Measurements from ENCODE around the gene RNF32.

DNA sequence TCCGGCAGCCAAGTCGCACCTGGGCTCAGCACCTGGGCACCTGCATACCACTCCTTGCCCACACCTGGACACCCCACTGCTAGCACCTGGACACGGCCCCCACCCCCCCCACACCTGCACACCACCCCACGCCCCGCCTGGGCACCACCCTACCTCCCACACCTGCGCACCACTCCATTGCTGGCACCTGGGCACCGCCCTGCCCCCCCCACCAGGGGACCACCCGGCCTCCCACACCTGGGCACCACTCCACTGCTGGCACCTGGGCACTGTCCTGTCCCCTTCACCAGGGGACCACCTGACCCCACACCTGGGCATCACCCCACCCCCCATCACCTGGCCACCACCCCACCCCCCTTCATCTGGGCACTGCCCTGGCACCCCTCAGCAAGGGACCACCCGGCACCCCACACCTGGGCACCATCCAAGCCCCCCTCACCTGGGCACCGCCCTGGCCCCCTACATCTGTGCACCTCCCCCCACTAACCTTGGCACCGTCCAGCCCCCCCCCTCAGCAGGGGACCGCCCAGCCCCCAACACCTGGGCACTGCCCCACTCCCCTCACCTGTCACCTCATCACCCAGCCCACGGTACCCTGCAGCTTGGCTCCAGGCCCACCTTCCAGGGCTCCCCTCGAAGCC, 33.8 kb upstream of the RNF32 start:
- TF ChIP-seq EP300 (IDR thresholded peaks at IDR 0.05): no peak
- TF ChIP-seq POLR2AphosphoS5 (IDR thresholded peaks at IDR 0.05): no peak
- TF ChIP-seq, protein P1, sequence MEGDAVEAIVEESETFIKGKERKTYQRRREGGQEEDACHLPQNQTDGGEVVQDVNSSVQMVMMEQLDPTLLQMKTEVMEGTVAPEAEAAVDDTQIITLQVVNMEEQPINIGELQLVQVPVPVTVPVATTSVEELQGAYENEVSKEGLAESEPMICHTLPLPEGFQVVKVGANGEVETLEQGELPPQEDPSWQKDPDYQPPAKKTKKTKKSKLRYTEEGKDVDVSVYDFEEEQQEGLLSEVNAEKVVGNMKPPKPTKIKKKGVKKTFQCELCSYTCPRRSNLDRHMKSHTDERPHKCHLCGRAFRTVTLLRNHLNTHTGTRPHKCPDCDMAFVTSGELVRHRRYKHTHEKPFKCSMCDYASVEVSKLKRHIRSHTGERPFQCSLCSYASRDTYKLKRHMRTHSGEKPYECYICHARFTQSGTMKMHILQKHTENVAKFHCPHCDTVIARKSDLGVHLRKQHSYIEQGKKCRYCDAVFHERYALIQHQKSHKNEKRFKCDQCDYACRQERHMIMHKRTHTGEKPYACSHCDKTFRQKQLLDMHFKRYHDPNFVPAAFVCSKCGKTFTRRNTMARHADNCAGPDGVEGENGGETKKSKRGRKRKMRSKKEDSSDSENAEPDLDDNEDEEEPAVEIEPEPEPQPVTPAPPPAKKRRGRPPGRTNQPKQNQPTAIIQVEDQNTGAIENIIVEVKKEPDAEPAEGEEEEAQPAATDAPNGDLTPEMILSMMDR (IDR thresholded peaks at IDR 0.05): no peak

All from upper lobe of left lung (tissue), 4 donors.